K562 (cell line): Measurements from ENCODE around the gene LPGAT1. TPM values are rescaled to one million over a fixed set of nuclear protein-coding genes. Genes with fewer than 3 reads are reported as not detected.

Experiments used
- ATF6 ChIP-seq: sonication (generic); formaldehyde crosslinking; IDR thresholded peaks from 2 replicates; pipeline ENCODE4 v1.4.0; 2020; ENCODE audit warnings: mild to moderate bottlenecking, missing genetic modification reagents
- CHD1 ChIP-seq: fragments of 200-600 bp; sonication (generic); IDR thresholded peaks from one replicate; pipeline ENCODE4 v1.6.1; 2012; ENCODE audit warnings: mild to moderate bottlenecking, moderate library complexity, low read length, inconsistent platforms
- DEAF1 ChIP-seq: fragments of 450-650 bp; formaldehyde crosslinking; IDR thresholded peaks from 2 replicates; pipeline ENCODE4 v1.4.0; 2020; ENCODE audit warnings: mild to moderate bottlenecking, moderate library complexity
- MED1 ChIP-seq: sonication (generic); formaldehyde crosslinking; IDR thresholded peaks from 2 replicates; pipeline ENCODE4 v1.8.1; 2023; ENCODE audit warnings: missing genetic modification reagents, borderline replicate concordance
- NFATC3 ChIP-seq: fragments of 450-650 bp; IDR thresholded peaks from 2 replicates; pipeline ENCODE4 v1.6.1; 2017; ENCODE audit warnings: mild to moderate bottlenecking
- POLR2A ChIP-seq: fragments of 450-650 bp; conservative IDR thresholded peaks from 2 replicates; pipeline ENCODE4 v1.6.1; 2016
- PTBP1 ChIP-seq: fragments of 200-400 bp; formaldehyde crosslinking; IDR thresholded peaks from 2 replicates; pipeline ENCODE4 v1.6.1; 2017; ENCODE audit warnings: low read depth, low read length
- SOX6 ChIP-seq: fragments of 450-650 bp; IDR thresholded peaks from 2 replicates; pipeline ENCODE4 v1.6.1; 2014; ENCODE audit warnings: mild to moderate bottlenecking
- ZHX1 ChIP-seq: fragments of 150-350 bp; conservative IDR thresholded peaks from 2 replicates; pipeline ENCODE4 v1.6.1; 2014; ENCODE audit warnings: low read length
- polyA plus RNA-seq, 8 experiments: library from polyadenylated mRNA; depleted of rRNA in 4 of 8; stranded (reverse) in 5 of 8; unstranded in 3 of 8; fragments of >200 nt; fragmentation: Nextera tagmentation in 2 of 8; fragmentation: Illumina TruSeq in 1 of 8; extraction: Ambion mirVana in 2 of 8; extraction: Trizol in 1 of 8; gene quantifications; 2 replicates each; pipeline versions ENCODE4 v1.2.1 to v1.2.3, GENCODE V29; 2011 to 2014; ENCODE audit warnings: inconsistent platforms in 1 of 8, missing spikeins in 1 of 8
- total RNA-seq, 7 experiments: library from RNA; depleted of rRNA in 6 of 7; stranded (reverse); fragments of >200 nt in 6 of 7; fragmentation: Illumina TruSeq in 2 of 7; extraction: Trizol in 2 of 7; gene quantifications; 2 replicates each; pipeline versions ENCODE4 v1.2.1 to v1.2.3, GENCODE V29; 2011 to 2021; ENCODE audit warnings: low replicate concordance in 1 of 7
- TF ChIP-seq, protein P1 (sequence below): fragments of 250-450 bp; sonication (Bioruptor Pico); IDR thresholded peaks from 2 replicates; pipeline ENCODE4 v1.8.0; 2022; ENCODE audit warnings: inconsistent platforms, mild to moderate bottlenecking, moderate library complexity, borderline replicate concordance

The LPGAT1 gene
- total and polyA plus RNA-seq, 9 of the 15 experiments (the other 6 are each of a cell fraction or from before 2014, with no cell fraction given), result 5.7 to 31.4 (median 16.3) TPM

- TF ChIP-seq ATF6 (no peak), SOX6 (no peak), NFATC3 (no peak), CHD1 (no peak), MED1 (CRISPR knock-in tag) (no peak), ZHX1 (no peak), DEAF1 (CRISPR knock-in tag) (no peak), PTBP1 (no peak), POLR2A (no peak)
- TF ChIP-seq, protein P1, sequence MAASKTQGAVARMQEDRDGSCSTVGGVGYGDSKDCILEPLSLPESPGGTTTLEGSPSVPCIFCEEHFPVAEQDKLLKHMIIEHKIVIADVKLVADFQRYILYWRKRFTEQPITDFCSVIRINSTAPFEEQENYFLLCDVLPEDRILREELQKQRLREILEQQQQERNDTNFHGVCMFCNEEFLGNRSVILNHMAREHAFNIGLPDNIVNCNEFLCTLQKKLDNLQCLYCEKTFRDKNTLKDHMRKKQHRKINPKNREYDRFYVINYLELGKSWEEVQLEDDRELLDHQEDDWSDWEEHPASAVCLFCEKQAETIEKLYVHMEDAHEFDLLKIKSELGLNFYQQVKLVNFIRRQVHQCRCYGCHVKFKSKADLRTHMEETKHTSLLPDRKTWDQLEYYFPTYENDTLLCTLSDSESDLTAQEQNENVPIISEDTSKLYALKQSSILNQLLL (CRISPR knock-in tag), result no peak
- TF ChIP-seq, all 486 proteins: peak for 0
Observed at GRCh38 chr1:211761400-211761799, 69.2 kb downstream of the LPGAT1 start (continued).
